AG09319 (cell line): ENCODE results near the gene C11orf24.

ENCODE experiments used
- DNase-seq: peaks from one replicate; pipeline ENCODE4 v3.0.0-alpha.2; 2010; ENCODE audit warnings: low read depth; ENCODE audit errors: extremely low read depth
- TF ChIP-seq, protein P1 (sequence below): IDR thresholded peaks from 2 replicates; pipeline ENCODE4 v1.5.1; 2011; ENCODE audit warnings: low read depth, mild to moderate bottlenecking, inconsistent platforms, low read length, moderate library complexity

The C11orf24 gene

DNA sequence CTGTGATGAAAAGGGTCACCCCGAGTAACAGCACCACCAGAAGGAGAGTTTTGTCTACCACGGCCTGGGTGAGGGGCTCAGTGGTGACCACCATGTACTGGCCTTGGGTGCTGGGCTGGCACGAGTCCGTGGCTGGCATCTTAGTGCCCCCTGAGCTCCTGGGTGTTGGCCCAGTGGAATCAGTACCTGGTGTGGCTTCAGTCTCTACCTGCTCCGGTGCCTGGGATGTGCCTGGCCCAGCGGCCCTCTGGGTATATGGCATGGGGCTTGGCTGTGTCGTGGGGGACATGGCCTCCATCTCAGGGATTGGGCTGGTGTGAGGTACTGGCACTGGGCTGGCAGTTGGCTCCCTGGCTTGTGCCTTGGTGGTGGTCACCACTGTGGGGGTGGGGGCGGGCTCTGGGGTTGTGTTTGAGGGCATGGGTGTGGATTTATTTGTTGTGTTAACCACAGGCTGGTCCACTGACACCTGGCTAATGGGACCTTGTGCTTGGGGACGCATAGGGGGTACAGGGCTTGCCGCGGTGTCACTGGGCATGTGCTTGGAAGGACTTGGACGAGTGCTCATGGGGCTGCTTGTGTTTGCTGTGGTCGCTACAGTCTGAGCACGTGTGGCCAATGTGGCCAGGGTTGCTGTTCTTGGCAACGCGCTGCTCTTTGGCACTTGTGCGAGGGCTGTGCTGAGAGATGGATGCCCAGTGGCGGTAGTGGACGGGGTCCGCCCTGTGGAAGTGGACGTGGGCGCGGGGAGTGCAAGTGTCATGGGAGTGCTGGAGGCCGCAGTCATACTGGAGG is 9.8 kb downstream of the C11orf24 start:
- DNase-seq, result no peak
- TF ChIP-seq, protein P1, sequence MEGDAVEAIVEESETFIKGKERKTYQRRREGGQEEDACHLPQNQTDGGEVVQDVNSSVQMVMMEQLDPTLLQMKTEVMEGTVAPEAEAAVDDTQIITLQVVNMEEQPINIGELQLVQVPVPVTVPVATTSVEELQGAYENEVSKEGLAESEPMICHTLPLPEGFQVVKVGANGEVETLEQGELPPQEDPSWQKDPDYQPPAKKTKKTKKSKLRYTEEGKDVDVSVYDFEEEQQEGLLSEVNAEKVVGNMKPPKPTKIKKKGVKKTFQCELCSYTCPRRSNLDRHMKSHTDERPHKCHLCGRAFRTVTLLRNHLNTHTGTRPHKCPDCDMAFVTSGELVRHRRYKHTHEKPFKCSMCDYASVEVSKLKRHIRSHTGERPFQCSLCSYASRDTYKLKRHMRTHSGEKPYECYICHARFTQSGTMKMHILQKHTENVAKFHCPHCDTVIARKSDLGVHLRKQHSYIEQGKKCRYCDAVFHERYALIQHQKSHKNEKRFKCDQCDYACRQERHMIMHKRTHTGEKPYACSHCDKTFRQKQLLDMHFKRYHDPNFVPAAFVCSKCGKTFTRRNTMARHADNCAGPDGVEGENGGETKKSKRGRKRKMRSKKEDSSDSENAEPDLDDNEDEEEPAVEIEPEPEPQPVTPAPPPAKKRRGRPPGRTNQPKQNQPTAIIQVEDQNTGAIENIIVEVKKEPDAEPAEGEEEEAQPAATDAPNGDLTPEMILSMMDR, result no peak

DNA sequence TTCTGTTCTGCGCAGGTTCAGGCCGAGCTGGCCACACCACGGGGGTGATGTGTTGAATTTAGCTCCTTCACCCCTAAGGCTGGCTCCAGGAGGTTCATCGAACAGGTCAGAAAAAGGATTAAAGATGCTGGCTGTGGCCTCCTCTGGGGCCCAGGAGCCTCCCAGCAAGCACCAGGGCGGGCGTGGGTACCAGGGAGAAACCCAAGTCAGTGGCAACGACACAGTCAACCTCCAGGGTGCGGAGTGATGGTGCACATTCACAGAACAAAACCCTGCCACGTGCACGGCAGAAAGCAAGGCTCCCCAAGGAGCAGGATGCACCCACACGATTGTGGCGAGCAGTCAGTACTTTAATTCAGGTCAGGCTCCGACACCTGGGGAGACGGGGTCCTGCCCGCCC is 10.8 kb downstream of the C11orf24 start:
- no peak for DNase-seq
- TF ChIP-seq, protein P1, result no peak

DNA sequence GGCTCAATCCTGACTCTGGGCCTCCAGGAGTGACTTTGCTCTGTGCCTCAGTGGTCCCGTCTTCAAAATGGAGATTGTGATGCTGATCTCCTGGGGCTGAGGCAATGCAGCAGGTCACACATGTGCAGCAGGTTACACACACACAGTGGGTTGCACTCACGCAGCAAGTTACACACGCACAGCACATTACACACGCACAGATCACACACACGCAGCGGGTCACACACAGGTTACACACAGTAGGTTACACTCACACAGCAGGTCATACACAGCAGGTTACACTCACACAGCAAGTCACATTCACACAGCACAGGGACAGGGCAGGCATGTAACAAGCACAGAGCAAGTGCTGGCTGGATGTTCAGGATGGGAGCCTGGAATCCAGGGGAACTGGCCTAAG is 11.3 kb downstream of the C11orf24 start:
- DNase-seq, result no peak
- TF ChIP-seq, protein P1, result no peak

DNA sequence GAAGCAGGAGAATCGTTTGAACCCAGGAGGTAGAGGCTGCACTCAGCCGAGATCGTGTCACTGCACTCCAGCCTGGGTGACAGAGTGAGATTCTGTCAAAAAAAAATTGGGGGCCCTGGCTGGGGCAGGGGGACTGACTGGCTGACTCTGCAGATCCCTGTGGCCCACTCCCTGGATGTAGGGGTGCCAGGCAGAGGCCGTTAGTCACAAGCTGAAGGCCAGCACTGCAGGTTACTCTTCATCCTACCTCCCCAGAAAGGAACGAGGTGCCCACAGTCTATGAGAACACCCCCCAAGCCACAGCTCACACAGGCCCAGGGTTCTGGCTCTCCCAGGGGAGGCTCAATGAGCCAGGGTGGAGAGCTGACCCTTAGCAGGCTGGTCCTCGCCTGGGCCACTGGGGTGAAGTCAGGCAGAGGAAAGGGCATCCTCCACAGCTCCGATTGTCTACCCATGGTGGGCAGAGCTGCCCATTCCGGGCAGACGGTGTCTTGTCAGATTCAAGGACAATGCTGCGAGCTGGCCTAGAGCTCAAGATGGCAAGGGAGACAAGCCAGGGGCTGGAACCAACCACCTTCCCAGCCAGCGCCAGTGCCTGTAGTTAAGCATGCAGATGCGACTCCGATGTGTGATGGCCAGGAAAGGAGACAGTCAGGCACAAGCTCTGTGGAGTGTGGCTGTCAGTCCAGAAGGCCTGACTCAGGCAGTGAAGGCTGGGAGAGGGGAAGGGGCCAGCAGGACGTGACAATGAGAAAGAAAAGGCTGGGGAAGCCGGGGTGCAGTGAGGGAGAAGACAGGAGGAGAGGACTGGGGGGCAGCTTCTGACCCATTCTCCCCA is 12.4 kb downstream of the C11orf24 start:
- TF ChIP-seq, protein P1, result no peak
- no peak for DNase-seq

DNA sequence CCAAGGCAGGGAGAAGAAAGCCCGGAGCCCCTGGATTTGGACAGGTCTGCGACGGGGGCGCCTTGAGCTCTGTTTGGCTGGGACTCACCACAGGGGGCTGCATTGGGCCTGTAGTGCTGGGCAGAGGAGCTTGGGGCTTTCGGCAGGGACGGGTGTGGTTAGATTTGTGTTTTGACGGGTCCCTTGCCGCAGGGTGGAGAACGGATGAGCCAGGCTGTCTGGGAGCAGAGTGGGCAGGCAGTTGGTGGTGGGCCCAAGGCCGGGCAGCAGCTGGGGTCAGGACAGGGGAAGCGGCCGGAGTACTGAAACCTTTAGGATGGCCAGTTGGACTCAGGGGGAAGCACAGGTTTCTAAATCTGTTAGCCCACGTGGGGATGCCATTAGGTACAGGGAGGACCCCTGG is 13.4 kb downstream of the C11orf24 start:
- TF ChIP-seq, protein P1, result no peak
- no peak for DNase-seq

DNA sequence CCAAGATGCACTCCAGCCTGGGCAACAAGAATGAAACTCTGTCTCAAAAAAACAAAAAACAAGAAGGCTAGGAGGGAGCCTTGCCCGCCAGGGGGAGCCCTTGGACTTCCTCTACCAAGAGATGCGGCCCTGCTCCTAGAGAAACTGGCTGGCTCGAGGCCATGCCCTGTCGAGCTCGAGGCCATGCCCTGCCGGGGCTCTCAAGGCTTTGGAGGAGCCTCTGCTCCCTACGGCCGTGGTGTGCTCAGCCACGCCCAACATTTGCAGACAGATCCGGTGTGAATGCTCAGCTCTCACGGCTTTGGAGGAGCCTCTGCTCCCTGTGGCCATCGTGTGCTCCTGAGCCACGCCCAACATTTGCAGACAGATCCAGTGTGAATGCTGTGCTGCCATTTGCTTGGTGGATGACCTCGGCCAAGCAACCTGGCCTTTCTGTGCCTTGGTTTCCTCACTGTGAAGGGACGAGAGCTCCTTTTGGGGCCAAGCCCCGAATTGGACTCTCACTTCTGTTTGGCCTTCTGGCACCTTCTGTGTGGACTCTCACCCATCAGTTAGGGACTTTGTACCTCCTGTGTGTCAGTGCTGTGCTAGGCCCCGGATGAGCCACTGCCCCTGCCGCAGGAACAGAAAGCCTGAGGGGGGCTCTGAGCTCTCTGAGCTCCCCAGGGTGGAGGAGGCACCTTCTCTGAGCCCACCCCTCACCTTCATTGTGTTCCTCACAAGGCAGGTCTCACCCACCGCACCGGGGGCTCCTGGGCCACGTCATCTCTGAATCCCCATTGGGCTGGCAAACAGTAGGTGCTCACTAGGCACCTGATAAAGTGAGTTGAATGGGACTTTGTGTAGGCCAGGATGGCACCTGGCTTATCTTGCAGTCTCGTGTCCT is 14.1 kb downstream of the C11orf24 start:
- TF ChIP-seq, protein P1, result peak; percentile 85
- peak; percentile 80 for DNase-seq
